PC-9 (cell line): Measurements from ENCODE around the gene TMEM117.

ENCODE experiments used
- EZH2 ChIP-seq: fragments of 200-600 bp; sonication (generic); IDR thresholded peaks from 2 replicates; pipeline ENCODE4 v1.8.0; 2017; ENCODE audit warnings: antibody characterized with exemption, low read depth
- TF ChIP-seq, protein P1 (sequence below): fragments of 200-600 bp; sonication (generic); conservative IDR thresholded peaks from 2 replicates; pipeline ENCODE4 v1.6.1; 2017; ENCODE audit warnings: mixed run types, antibody characterized with exemption, mild to moderate bottlenecking, moderate library complexity

DNA sequence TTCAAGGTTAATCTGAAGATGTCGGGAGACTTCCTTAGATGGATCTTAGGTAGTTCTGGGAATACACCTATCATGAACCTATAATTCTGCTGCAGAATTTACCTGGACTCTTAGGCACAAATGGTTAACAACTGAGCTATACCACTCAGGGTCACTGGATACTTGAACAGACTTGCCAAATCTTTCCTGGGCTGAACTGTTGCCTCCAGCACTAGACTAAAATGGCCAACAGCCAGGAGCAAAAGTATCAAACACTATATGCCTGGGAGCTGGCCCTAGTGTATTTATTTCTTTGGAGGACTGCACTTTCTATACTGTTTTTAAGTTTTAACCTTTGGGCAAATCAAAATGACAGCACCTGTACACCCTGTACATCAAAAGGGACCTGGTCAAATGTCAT lies 252.8 kb downstream of the TMEM117 start:
- TF ChIP-seq, protein P1, sequence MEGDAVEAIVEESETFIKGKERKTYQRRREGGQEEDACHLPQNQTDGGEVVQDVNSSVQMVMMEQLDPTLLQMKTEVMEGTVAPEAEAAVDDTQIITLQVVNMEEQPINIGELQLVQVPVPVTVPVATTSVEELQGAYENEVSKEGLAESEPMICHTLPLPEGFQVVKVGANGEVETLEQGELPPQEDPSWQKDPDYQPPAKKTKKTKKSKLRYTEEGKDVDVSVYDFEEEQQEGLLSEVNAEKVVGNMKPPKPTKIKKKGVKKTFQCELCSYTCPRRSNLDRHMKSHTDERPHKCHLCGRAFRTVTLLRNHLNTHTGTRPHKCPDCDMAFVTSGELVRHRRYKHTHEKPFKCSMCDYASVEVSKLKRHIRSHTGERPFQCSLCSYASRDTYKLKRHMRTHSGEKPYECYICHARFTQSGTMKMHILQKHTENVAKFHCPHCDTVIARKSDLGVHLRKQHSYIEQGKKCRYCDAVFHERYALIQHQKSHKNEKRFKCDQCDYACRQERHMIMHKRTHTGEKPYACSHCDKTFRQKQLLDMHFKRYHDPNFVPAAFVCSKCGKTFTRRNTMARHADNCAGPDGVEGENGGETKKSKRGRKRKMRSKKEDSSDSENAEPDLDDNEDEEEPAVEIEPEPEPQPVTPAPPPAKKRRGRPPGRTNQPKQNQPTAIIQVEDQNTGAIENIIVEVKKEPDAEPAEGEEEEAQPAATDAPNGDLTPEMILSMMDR = no peak
- no peak for TF ChIP-seq EZH2
